T1000 (cell line): ENCODE measurements around the gene CALY.

ENCODE experiments used
- DNase-seq: peaks from one replicate; lab custom pipeline; 2025; ENCODE audit warnings: mixed read lengths; lab: John Stamatoyannopoulos, UW

The CALY gene

GRCh38 chr10:133366130-133366478 is 29.4 kb upstream of the CALY start:
- no peak for DNase-seq

- no peak for DNase-seq
Observed at GRCh38 chr10:133365461-133366129, 28.9 kb upstream of the CALY start.

- DNase-seq, result no peak
Observed at GRCh38 chr10:133364645-133365431, 28.1 kb upstream of the CALY start.

GRCh38 chr10:133362846-133363245 is 26.1 kb upstream of the CALY start:
- no peak for DNase-seq

- no peak for DNase-seq
Observed at GRCh38 chr10:133361773-133362441, 25.2 kb upstream of the CALY start.

GRCh38 chr10:133361227-133361626 is 24.5 kb upstream of the CALY start:
- no peak for DNase-seq

- no peak for DNase-seq
Observed at GRCh38 chr10:133359972-133360610, 23.4 kb upstream of the CALY start.

- DNase-seq, result no peak
Observed at GRCh38 chr10:133359554-133359971, 22.9 kb upstream of the CALY start.

- DNase-seq, result no peak
Observed at GRCh38 chr10:133358925-133359310, 22.2 kb upstream of the CALY start.

- no peak for DNase-seq
Observed at GRCh38 chr10:133358162-133358924, 21.6 kb upstream of the CALY start.

- peak; percentile 70 for DNase-seq
Observed at GRCh38 chr10:133357285-133358161, 20.8 kb upstream of the CALY start, which contains the start of gene FUOM. TSS of gene FUOM (minus strand) at chr10:133358019. CDS start at chr10:133358007, 12 bp downstream.

GRCh38 chr10:133356549-133357284 is 20.0 kb upstream of the CALY start:
- no peak for DNase-seq

GRCh38 chr10:133355991-133356390 is 19.3 kb upstream of the CALY start:
- DNase-seq, result no peak

- DNase-seq, result no peak
Observed at GRCh38 chr10:133355266-133355665, 18.6 kb upstream of the CALY start.

GRCh38 chr10:133354672-133355240 is 18.1 kb upstream of the CALY start:
- DNase-seq, result no peak

- no peak for DNase-seq
Observed at GRCh38 chr10:133353988-133354605, 17.4 kb upstream of the CALY start.

GRCh38 chr10:133353202-133353959 is 16.7 kb upstream of the CALY start:
- DNase-seq, result no peak
